NCI-H2081 (cell line): Measurements from ENCODE around the gene SLC6A3.
A peak's percentile ranks its signal among the peaks of the same experiment; 100 is the strongest.

Source experiments
- DNase-seq, 2 experiments: peaks; one replicate each; lab custom pipeline; 2025; lab: John Stamatoyannopoulos, UW

The SLC6A3 gene

DNA sequence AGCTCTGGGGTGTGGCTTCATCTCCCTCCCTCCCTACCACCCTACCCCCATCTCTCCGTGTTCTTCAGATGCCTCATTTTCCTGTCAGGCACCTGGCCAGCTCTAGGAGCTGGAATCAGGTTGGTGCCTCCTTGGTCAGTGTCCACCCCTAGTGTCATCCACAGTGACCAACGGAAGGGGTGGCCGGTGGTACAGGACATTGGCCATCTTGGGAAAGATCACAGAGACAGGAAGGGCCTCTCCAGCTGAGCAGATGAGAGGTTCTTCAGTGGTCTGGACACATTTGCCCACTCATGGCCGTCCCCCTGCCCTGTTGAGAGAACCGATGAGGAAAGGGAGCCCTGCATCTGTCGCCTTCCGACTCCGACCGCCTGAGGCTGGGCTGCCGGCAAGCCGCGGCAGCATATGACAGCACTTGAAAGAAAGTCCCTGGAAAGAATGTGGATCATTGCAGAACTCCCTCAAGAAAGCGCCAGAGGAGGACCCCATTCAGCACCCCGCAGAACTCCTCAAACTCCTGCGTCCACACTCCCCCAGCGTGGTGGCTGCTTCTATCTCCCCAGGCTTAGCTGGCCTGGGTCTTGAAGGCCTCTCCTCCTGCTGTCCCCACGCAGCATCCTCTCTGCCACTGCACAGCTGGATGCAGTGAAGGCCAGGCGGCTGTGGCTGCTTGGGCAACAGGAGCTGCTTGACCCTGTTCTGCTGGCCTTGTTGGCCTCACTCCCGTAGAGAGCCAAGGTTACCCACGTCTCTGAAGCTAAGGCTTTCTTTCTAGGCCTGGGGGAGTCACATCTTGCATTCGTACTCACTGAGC is 98.4 kb downstream of the SLC6A3 start:
- no peak for DNase-seq

DNA sequence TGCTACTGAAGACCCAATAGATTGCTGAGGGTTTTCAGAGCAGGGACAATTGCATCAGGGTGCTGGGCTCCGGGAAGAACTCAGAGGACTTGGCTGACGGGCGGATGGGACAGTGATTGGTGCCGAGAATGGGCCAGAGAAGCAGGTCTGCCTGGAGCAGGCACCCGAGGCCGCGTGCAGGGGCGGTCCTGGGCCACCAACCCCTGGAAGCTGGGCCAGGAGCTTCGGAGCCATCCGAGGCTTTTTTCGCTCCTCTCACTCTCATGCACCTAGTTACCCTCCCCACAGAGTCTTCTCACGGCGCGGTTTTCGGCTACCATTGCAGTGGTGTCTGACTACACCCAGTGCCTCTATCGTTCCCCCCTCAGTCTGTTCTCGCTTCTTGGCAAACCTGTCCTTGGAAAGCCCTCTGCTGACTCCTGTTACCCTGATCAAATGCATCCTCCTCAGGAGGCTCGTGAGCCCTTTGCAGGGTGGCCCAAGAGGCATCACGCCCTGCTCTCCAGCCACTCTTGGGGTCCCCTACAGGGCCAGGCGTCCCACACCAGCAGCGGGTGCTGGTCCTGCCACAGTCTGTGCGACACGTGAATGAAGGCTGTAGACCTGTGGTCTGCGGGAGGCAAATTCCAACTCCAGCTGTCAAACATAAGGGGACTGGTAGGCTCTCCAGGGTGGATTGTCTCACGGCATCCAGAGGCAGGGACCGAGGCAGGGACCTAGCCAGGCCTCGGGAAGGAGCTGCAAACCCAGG is 99.2 kb downstream of the SLC6A3 start:
- DNase-seq, result no peak

DNA sequence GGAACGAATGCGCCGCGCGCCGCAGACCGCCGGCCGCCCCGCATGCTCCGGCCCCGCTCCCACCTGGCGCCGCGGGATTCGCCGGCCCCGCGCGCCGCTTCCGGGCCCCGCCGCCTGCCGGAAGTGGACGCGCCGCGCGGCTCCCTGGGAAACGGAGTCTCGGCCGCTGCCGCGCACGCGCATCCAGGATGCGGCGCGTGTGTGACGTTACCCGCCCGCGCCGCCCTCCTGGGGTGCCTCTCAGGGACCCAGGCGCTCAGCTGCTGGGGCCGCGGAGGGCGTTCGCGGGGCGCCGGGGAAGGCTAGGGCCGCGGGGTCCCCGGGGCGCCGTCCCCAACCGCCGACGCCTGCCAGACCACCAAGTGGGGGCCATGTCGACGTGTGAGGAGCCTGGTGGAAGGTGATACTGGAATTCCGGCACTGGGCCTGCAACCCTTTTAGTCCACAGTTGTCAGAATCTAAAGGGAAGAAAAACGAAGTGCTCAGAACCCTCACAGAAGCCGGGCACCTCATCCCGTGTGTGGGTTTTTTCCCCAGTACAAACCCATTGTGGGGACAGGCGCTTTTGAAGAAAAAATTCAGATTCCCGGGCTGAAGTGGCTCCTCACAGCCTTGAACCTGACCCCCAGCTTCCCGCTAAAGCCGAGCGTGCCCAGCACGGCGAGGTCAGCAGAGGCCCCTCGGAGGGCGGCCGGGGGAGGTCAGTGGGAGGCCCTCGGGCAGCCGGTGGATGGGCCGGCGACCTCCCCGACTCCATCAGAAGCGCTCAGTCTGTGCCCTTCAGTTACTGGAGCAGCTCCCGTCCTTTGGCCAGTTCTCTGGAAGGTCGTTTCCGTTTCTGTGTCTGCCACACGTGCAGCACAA is 100.0 kb downstream of the SLC6A3 start, which contains the start of gene CLPTM1L:
TSS of gene CLPTM1L (minus strand) at position 125 of the 864 bp plus-strand sequence. CDS start 258 bp downstream, outside the sequence.
- DNase-seq, result peak; percentile 96 to 97

DNA sequence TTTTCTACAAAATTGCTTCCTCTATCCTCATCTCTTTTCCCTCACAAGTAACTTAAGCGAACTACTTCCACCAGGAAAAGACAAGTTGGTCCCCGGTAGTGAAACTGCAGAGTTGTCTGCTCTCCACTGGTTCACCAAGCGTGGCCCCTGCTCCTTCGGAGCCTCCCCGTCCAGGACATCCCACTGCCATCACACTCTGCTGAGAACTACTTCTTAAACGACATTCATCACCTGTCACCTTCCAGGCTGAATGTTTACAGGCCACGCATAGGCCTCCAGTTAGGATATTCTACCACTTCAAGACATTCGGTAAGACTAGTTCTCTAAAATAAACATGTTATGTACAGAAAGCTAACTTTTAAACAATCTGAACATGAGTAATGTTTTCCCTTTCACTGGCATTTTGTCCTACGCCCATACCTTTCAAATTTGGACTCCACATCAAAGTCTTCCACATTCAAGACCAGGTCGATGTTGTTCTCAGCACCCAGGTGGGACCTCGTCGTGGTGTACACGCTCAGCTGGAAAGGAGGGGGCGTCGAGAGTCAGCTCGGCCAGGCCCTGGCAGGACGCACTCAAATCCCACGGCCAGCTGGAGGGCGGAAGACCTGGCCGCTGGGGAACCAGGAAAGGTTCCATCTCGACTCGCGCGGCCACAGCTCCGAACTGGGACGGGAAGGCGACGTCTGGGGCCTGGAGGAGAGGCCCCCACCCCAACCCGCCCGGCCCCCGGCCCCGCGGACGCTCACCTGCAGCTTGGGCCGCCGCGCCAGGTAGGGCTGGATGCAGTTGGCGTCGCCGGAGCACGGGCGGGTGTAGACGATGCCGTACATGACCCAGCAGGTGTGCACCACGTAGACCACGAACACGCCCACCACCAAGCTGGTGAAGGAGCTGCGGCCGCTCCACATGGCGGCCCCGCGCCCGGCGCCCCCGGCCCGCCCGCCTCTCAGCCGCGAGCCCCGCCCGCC is 101.0 kb downstream of the SLC6A3 start:
- DNase-seq, result peak; percentile 44 to 56

DNA sequence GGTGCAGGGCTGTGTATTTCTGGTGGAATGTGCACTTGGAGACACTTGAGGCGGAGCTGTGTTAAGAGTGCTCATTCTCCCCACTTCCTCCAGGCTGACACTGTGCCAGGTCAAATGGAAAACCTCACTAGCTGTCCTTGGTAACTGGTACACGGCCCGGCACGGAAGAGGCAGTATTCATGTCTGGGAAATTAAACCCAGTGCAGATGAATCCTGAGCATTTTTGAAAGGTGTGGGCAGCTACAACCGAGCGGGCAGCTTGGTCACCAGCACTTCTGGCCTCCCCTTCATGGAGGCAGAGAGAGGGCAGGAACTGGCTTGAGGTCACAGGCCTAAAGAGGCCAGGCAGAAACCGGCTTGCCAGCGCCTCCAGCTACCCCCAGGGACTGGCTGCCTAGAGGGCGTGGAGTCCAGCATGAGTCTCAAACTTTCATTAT is 101.9 kb downstream of the SLC6A3 start:
- no peak for DNase-seq
